HS-5 (cell line): ENCODE measurements around the gene TEX55.
A peak's percentile ranks its signal among the peaks of the same experiment; 100 is the strongest.
"Not testable (repeated sequence)": the region's sequence is repeated elsewhere in the genome, so short reads cannot be mapped to it uniquely, and the experiment has no call there.

Experiments used
- DNase-seq: peaks from one replicate; pipeline ENCODE4 v3.0.0-alpha.2; 2012; ENCODE audit warnings: low read depth

Gene TEX55

DNA sequence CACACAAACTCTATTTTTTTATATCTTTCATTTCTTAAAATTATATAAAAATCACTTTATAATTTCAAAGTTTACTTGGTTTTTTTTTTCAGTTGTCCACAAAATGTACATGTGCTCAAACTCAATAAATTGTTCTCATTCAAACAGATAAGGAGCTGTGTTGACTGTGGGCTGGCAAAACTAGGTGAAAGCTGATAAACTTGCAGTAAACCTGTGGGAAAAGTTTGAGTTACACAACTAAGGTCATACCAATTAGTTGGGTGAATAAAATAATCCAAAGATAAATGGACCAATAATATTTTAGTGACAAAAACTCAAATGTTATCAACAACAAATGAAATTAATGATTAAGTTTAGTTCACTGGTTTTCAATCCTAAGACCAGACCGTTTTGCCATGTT is 14.8 kb downstream of the TEX55 start:
- DNase-seq, result no peak

- no peak for DNase-seq
Observed at GRCh38 chr3:119161240-119161639, 15.3 kb downstream of the TEX55 start.

GRCh38 chr3:119164745-119165144 is 18.8 kb downstream of the TEX55 start:
- DNase-seq, result not testable (repeated sequence)

DNA sequence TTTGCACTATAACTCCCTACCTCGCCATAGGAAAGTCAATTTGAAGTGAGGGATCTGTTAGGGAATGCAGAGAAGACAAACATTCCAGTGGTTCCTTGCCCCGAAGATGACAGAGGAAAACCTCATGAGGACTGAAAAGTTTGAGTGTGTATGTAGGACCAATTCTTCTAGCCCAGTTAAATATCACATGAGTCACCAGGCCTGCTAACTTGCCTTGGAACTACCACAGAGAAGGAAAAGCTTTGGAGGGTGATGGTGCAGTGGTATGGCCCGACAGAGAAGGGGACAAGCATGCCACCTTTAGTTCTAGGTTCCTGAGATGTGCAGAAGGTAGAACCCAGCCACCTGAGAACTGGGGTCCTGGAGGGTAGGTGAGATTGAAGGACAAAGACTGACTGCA is 24.9 kb downstream of the TEX55 start:
- no peak for DNase-seq

- DNase-seq, result no peak
Observed at GRCh38 chr3:119173325-119173724, 27.4 kb downstream of the TEX55 start, which contains the start of gene UPK1B. Gene UPK1B (plus strand): TSS chr3:119173598. CDS start chr3:119186742, 13,144 bp downstream.

DNA sequence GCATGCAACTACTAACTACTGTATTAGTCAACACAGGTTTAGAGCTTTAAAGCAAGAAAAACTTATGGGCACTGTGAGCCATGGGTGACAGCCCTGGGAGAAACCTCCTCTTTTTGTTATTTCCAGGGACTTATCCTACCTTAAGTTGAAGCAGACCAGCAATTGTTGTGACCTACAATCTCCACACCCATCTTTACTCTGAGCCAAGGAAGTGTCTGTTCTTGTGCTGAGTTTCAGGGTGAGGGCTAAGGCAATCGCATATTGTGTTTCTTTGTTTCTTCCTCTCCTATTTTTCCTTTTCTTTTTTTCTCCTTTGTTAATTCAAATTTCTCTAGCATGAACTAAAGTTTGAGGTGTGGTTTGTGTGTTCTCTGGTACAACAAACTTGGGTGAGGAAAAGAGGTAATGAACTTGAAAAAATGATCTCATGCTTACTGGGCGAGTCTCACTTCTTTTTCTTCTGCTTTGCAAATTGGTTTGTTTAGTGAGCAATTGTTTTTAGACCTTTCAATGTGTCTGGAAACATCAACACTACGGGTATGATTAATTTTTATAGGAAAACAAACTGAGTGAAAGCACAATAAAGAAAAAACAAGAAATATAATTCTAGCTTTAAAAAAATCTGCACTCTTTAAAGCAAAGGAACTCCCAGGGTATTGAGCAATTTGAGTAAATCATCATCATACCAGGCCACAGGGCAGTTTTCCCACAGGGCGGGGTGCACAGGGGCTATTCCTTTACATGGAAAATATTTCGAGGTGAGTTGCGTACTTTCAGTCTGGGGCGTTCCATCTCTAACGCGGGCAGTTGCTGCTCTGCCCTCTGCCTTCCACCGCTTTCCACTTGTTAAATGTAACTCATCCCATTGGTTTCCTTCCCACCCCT is 30.1 kb downstream of the TEX55 start:
- DNase-seq, result no peak

- DNase-seq, result no peak
Observed at GRCh38 chr3:119176778-119177177, 30.8 kb downstream of the TEX55 start.

GRCh38 chr3:119177321-119177720 is 31.4 kb downstream of the TEX55 start:
- DNase-seq, result no peak

- no peak for DNase-seq
Observed at GRCh38 chr3:119181765-119182164, 35.8 kb downstream of the TEX55 start.

DNA sequence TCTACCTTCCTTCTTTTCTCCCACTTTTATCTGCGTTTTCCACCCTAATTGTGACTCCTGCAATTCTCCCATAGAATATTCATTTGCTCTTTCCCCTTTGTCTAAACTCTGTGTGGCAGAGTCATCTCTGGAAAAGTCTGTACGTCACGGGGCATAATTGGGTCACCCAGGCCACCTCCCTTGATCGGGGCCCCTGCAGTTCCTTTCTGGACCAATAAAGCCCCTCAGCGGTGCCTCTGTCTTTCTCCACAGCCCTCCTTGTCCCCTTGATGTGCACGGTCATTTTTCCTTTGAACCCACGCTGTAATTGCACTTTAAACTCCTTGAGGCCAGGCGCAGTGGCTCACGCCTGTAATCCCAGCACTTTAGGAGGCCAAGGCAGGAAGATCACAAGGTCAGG is 38.1 kb downstream of the TEX55 start:
- DNase-seq, result no peak

DNA sequence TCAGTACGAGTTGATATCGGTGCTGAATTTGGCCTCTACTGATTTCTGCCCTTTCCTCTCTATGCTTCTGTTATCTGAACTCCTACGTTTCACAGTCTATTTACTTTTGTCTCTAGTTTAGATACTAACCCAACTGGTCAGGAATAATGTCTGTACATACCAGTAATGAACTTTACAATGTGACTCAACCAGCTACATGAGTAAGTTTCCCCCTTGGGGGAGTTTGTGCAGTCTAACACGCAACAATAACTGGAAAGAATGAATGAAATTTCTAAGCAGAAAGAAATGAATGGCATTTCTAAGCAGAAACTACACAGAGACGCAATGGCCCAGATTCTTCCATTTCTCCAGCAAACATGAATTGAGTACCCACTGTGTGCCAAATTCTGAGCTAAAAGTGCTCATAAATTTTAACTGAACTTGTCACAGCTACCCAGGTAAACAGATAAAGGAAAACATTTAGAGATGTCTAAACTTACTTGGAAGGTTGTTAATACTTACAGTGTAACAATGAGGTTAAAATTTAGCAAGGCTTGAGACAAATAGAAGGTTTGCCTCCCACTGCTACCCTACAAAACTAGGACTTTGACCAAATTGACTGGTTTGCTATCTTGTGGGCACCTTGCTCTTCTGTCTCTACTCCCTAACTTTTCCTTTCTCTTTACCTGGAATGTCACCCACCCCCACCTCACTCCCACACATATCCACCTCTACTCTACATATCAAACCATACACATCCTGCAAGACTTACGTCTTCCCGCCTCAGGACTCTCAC is 39.0 kb downstream of the TEX55 start:
- peak; percentile 78 for DNase-seq

- DNase-seq, result no peak
Observed at GRCh38 chr3:119187266-119187665, 41.3 kb downstream of the TEX55 start.

DNA sequence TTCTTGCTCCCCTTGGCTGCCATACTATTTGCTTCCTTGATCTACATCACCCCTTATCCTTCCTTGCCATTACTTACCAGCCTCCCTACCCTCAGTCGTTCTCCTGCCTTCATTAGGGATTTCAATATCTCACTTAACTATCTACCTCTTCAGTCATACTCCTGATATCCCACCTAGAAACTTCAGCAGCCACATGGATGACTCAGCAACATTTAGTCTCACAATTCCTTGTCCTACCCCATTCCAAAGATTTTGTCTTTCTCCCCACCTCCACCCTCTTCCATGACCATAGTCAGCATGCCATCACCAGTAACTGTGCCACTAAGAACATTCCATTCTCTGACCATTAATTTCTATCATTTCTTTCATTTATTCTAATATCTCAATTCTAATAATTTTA is 45.8 kb downstream of the TEX55 start:
- DNase-seq, result no peak

GRCh38 chr3:119194237-119195150 is 48.5 kb downstream of the TEX55 start:
- peak; percentile 56 for DNase-seq

DNA sequence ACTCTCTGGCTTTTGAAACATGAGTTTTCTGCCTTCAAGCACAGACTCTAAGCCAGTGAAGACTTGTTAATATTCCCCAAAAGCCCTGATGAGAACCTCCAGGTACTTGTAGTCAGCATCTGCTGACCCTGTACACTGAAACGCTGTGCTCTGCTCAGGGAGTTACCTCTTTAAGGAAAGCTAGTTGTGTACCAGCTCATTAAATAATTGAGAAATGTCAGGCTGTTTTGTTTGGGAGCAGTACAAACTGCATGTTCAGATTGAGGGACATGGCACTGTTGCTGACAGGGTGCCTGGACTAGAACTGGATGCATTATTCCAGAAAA is 49.1 kb downstream of the TEX55 start:
- DNase-seq, result no peak

GRCh38 chr3:119195911-119196310 is 49.9 kb downstream of the TEX55 start:
- peak; percentile 61 for DNase-seq
